Measurements from ENCODE around the gene NTN1. TPM values are rescaled to one million over a fixed set of nuclear protein-coding genes. Genes with fewer than 3 reads are reported as not detected.

Gene NTN1
- polyA plus RNA-seq, 1 donor from 2014 or later, result 16.2 TPM

- Histone ChIP-seq H3K9me2 (ENCODE audit: insufficient read depth, low read length) (no peaks in the 10 kb centered on the region), H3F3A (ENCODE audit: insufficient read depth, low read length, poor library complexity, severe bottlenecking) (no peaks in the 10 kb centered on the region), H3K9me3 (ENCODE audit: low read length) (no peaks in the 10 kb centered on the region), H3K4me2 (ENCODE audit: low read length) (no peak overlapping the region), H3K36me3 (ENCODE audit: insufficient read depth, low read length) (no peaks in the 10 kb centered on the region), H3K79me2 (replicated peaks; ENCODE audit: insufficient read depth, low read length) (no peaks in the 10 kb centered on the region), H4K20me1 (ENCODE audit: insufficient read depth) (no peaks in the 10 kb centered on the region), H3K27ac (ENCODE audit: low read length) (no peak overlapping the region), H3K4me3 (ENCODE audit: low read length) (no peak overlapping the region), H3K27me3 (ENCODE audit: insufficient read depth, low read depth, low read length) (no peaks in the 10 kb centered on the region), H2AFZ (ENCODE audit: low read depth, low read length) (no peak overlapping the region), H3K9ac (ENCODE audit: low read length) (no peak overlapping the region)
- TF ChIP-seq CTCF (IDR thresholded peaks at IDR 0.05; ENCODE audit: poor library complexity, severe bottlenecking), result no peak
- no peak for TF ChIP-seq MXI1 (conservative IDR thresholded peaks at IDR 0.05; ENCODE audit: poor library complexity, severe bottlenecking)
- no peak for TF ChIP-seq TAF1 (IDR thresholded peaks at IDR 0.05; ENCODE audit: low read depth)
- no peak for TF ChIP-seq RAD21 (conservative IDR thresholded peaks at IDR 0.05)
- no peak for TF ChIP-seq SMC3 (conservative IDR thresholded peaks at IDR 0.05; ENCODE audit: poor library complexity)
- TF ChIP-seq EP300 (conservative IDR thresholded peaks at IDR 0.05; ENCODE audit: poor library complexity, severe bottlenecking), result no peak
- TF ChIP-seq EZH2 (IDR thresholded peaks at IDR 0.05; ENCODE audit: borderline replicate concordance, insufficient read depth, low read length, poor library complexity, severe bottlenecking), result no peak
- no peak for TF ChIP-seq POLR2AphosphoS5 (IDR thresholded peaks at IDR 0.05)
- TF ChIP-seq REST (IDR thresholded peaks at IDR 0.05; ENCODE audit: borderline replicate concordance), result no peak
Measured at GRCh38 chr17:9052921-9053320, 31.6 kb downstream of the NTN1 start.

- Histone ChIP-seq H3K9me2 (ENCODE audit: insufficient read depth, low read length) (no peaks in the 10 kb centered on the region), H3K27ac (ENCODE audit: low read length) (no peak overlapping the region), H3K9ac (ENCODE audit: low read length) (no peak overlapping the region), H4K20me1 (ENCODE audit: insufficient read depth) (no peaks in the 10 kb centered on the region), H3K27me3 (ENCODE audit: insufficient read depth, low read depth, low read length) (no peaks in the 10 kb centered on the region), H3K4me2 (ENCODE audit: low read length) (no peak overlapping the region), H3K9me3 (ENCODE audit: low read length) (no peaks in the 10 kb centered on the region), H3K4me3 (ENCODE audit: low read length) (no peak overlapping the region), H2AFZ (ENCODE audit: low read depth, low read length) (no peak overlapping the region), H3F3A (ENCODE audit: insufficient read depth, low read length, poor library complexity, severe bottlenecking) (no peaks in the 10 kb centered on the region), H3K36me3 (ENCODE audit: insufficient read depth, low read length) (no peaks in the 10 kb centered on the region), H3K79me2 (replicated peaks; ENCODE audit: insufficient read depth, low read length) (no peaks in the 10 kb centered on the region)
- TF ChIP-seq RAD21 (conservative IDR thresholded peaks at IDR 0.05) (no peak), CTCF (IDR thresholded peaks at IDR 0.05; ENCODE audit: poor library complexity, severe bottlenecking) (no peak), EZH2 (IDR thresholded peaks at IDR 0.05; ENCODE audit: borderline replicate concordance, insufficient read depth, low read length, poor library complexity, severe bottlenecking) (no peak), EP300 (conservative IDR thresholded peaks at IDR 0.05; ENCODE audit: poor library complexity, severe bottlenecking) (no peak), POLR2AphosphoS5 (IDR thresholded peaks at IDR 0.05) (no peak), REST (IDR thresholded peaks at IDR 0.05; ENCODE audit: borderline replicate concordance) (no peak), MXI1 (conservative IDR thresholded peaks at IDR 0.05; ENCODE audit: poor library complexity, severe bottlenecking) (no peak), TAF1 (IDR thresholded peaks at IDR 0.05; ENCODE audit: low read depth) (no peak), SMC3 (conservative IDR thresholded peaks at IDR 0.05; ENCODE audit: poor library complexity) (no peak)
Measured at GRCh38 chr17:9053406-9053805, 32.1 kb downstream of the NTN1 start.

All from neural cell (in vitro differentiated cells).